IPS DF 6.9 (cell line): ENCODE measurements around the gene LMTK3.
A peak's percentile ranks its signal among the peaks of the same experiment; 100 is the strongest.

Experiments
- DNase-seq: peaks from one replicate; pipeline ENCODE4 v3.0.0-alpha.2; 2013; ENCODE audit warnings: low read depth, low spot score
- H3K27ac ChIP-seq: one replicate; pipeline ENCODE4 v1.5.1; 2013; ENCODE audit warnings: low read length, control low read depth
- H3K27me3 ChIP-seq: 2 replicates; pipeline ENCODE4 v1.6.1; 2013; ENCODE audit warnings: mild to moderate bottlenecking, low read length; ENCODE audit not compliant: control insufficient read depth, insufficient read depth
- H3K36me3 ChIP-seq: 2 replicates; pipeline ENCODE4 v1.6.1; 2013; ENCODE audit warnings: low read length; ENCODE audit not compliant: control insufficient read depth, insufficient read depth
- H3K4me1 ChIP-seq: 2 replicates; pipeline ENCODE4 v1.6.1; 2013; ENCODE audit warnings: low read length; ENCODE audit not compliant: control insufficient read depth, insufficient read depth
- H3K4me3 ChIP-seq: 2 replicates; pipeline ENCODE4 v1.5.1; 2013; ENCODE audit warnings: mild to moderate bottlenecking, low read length
- H3K9me3 ChIP-seq: 2 replicates; pipeline ENCODE4 v1.6.1; 2013; ENCODE audit warnings: low read length, inconsistent platforms; ENCODE audit not compliant: control insufficient read depth, insufficient read depth
- WGBS: extraction: QIAGEN DNeasy Blood & Tissue Kit; methylation state at CpG from one replicate; pipeline ENCODE4 v1.1.7; 2013; ENCODE audit warnings: mixed read lengths, missing lambda C conversion rate; ENCODE audit not compliant: insufficient read length, insufficient coverage; 5-methylcytosine and 5-hydroxymethylcytosine counted together

LMTK3 gene

GRCh38 chr19:48511800-48512503, at the start of gene LMTK3:
TSS of gene LMTK3 (minus strand) at chr19:48511835. CDS start at chr19:48511576, 259 bp downstream.
- no peaks in the 10 kb centered on the region for H3K36me3 ChIP-seq
- H3K9me3 ChIP-seq: no peaks in the 10 kb centered on the region
- no peaks in the 10 kb centered on the region for H3K27me3 ChIP-seq
- no peak for DNase-seq
- no peak within 1 kb of the TSS for H3K27ac ChIP-seq
- WGBS: no CpG with 5 or more reads among the region's 32 CpGs
- peak within 1 kb of the TSS; percentile 49; the same call in 1 of the 2 replicates for H3K4me3 ChIP-seq
- H3K4me1 ChIP-seq: peaks cover 6% of the 10 kb centered on the region; the same call in 1 of the 2 replicates

- no CpG with 5 or more reads among the region's 11 CpGs for WGBS
- H3K27ac ChIP-seq: no peak overlapping the region
Measured at GRCh38 chr19:48561412-48561811, 49.8 kb upstream of the LMTK3 start.

GRCh38 chr19:48560095-48560530, 48.5 kb upstream of the LMTK3 start:
- Histone ChIP-seq H3K36me3 (no peaks in the 10 kb centered on the region), H3K4me3 (no peak overlapping the region), H3K27ac (no peak overlapping the region), H3K9me3 (no peaks in the 10 kb centered on the region), H3K27me3 (no peaks in the 10 kb centered on the region), H3K4me1 (no peaks in the 10 kb centered on the region)
- WGBS: no CpG with 5 or more reads among the region's 6 CpGs
- DNase-seq: no peak

More at GRCh38 chr19:48561412-48561811, 49.8 kb upstream of the LMTK3 start:
- Histone ChIP-seq H3K4me1 (no peaks in the 10 kb centered on the region), H3K4me3 (no peak overlapping the region), H3K27me3 (no peaks in the 10 kb centered on the region), H3K36me3 (no peaks in the 10 kb centered on the region), H3K9me3 (no peaks in the 10 kb centered on the region)
- no peak for DNase-seq

GRCh38 chr19:48558018-48558684, 46.5 kb upstream of the LMTK3 start:
- DNase-seq: no peak

GRCh38 chr19:48556825-48557224, 45.2 kb upstream of the LMTK3 start:
- H3K27ac ChIP-seq: no peak overlapping the region
- no peaks in the 10 kb centered on the region for H3K9me3 ChIP-seq
- H3K36me3 ChIP-seq: no peaks in the 10 kb centered on the region
- no peak overlapping the region for H3K4me3 ChIP-seq
- DNase-seq: no peak
- no peaks in the 10 kb centered on the region for H3K27me3 ChIP-seq
- peaks cover 5% of the 10 kb centered on the region for H3K4me1 ChIP-seq
- no CpG with 5 or more reads among the region's 5 CpGs for WGBS

More at GRCh38 chr19:48558018-48558684, 46.5 kb upstream of the LMTK3 start:
- Histone ChIP-seq H3K27me3 (no peaks in the 10 kb centered on the region), H3K9me3 (no peaks in the 10 kb centered on the region), H3K27ac (no peak overlapping the region), H3K36me3 (no peaks in the 10 kb centered on the region), H3K4me3 (no peak overlapping the region), H3K4me1 (peaks cover 5% of the 10 kb centered on the region; the same call in 1 of the 2 replicates)
- no CpG with 5 or more reads among the region's 27 CpGs for WGBS

GRCh38 chr19:48556163-48556562, 44.5 kb upstream of the LMTK3 start:
- no peak for DNase-seq
- no peak overlapping the region for H3K4me3 ChIP-seq
- H3K36me3 ChIP-seq: no peaks in the 10 kb centered on the region
- no peaks in the 10 kb centered on the region for H3K9me3 ChIP-seq
- H3K27ac ChIP-seq: no peak overlapping the region
- no CpG with 5 or more reads among the region's 11 CpGs for WGBS
- H3K27me3 ChIP-seq: no peaks in the 10 kb centered on the region
- H3K4me1 ChIP-seq: peaks cover 5% of the 10 kb centered on the region

- no peak for DNase-seq
- Histone ChIP-seq H3K4me3 (no peak overlapping the region), H3K9me3 (no peaks in the 10 kb centered on the region), H3K36me3 (no peaks in the 10 kb centered on the region), H3K27ac (no peak overlapping the region), H3K27me3 (no peaks in the 10 kb centered on the region), H3K4me1 (peaks cover 5% of the 10 kb centered on the region)
- no CpG with 5 or more reads among the region's 16 CpGs for WGBS
Measured at GRCh38 chr19:48554385-48555091, 42.9 kb upstream of the LMTK3 start.

- Histone ChIP-seq H3K27ac (no peak overlapping the region), H3K4me3 (no peak overlapping the region), H3K9me3 (no peaks in the 10 kb centered on the region), H3K36me3 (no peaks in the 10 kb centered on the region), H3K4me1 (peaks cover 5% of the 10 kb centered on the region), H3K27me3 (no peaks in the 10 kb centered on the region)
- DNase-seq: no peak
- no CpG with 5 or more reads among the region's 18 CpGs for WGBS
Measured at GRCh38 chr19:48553676-48554384, 42.2 kb upstream of the LMTK3 start.

- Histone ChIP-seq H3K9me3 (no peaks in the 10 kb centered on the region), H3K4me3 (no peak overlapping the region), H3K27ac (no peak overlapping the region), H3K4me1 (peaks cover 5% of the 10 kb centered on the region), H3K36me3 (no peaks in the 10 kb centered on the region), H3K27me3 (no peaks in the 10 kb centered on the region)
- no peak for DNase-seq
- WGBS: no CpG with 5 or more reads among the region's 19 CpGs
Measured at GRCh38 chr19:48552406-48553322, 41.0 kb upstream of the LMTK3 start.
